AG04449 (cell line): ENCODE data around the gene PEAR1.

ENCODE experiments used
- CTCF ChIA-PET: fragments of 350-600 bp; formaldehyde crosslinking; extraction: SDS; loops from one replicate; lab custom pipeline; 2021; ENCODE audit warnings: antibody characterized with exemption; lab: Yijun Ruan, JAX
- POLR2A ChIA-PET: fragments of 400-600, 350-600 bp; formaldehyde crosslinking; extraction: SDS; loops from one replicate; lab custom pipeline; 2020; ENCODE audit warnings: antibody characterized with exemption, inconsistent platforms; lab: Yijun Ruan, JAX
- DNase-seq: peaks from one replicate; pipeline ENCODE4 v3.0.0-alpha.2; 2010; ENCODE audit warnings: low read depth, low spot score
- H3K4me3 ChIP-seq: 2 replicates; pipeline ENCODE4 v1.5.1; 2011; ENCODE audit warnings: low read depth, mild to moderate bottlenecking, control low read depth, low read length
- TF ChIP-seq, protein P1 (sequence below): IDR thresholded peaks from one replicate; pipeline ENCODE4 v1.5.1; 2011; ENCODE audit warnings: mild to moderate bottlenecking, moderate library complexity, low read length, control low read depth, inconsistent platforms; ENCODE audit not compliant: insufficient read depth; ENCODE audit errors: missing control alignments

Gene PEAR1

DNA sequence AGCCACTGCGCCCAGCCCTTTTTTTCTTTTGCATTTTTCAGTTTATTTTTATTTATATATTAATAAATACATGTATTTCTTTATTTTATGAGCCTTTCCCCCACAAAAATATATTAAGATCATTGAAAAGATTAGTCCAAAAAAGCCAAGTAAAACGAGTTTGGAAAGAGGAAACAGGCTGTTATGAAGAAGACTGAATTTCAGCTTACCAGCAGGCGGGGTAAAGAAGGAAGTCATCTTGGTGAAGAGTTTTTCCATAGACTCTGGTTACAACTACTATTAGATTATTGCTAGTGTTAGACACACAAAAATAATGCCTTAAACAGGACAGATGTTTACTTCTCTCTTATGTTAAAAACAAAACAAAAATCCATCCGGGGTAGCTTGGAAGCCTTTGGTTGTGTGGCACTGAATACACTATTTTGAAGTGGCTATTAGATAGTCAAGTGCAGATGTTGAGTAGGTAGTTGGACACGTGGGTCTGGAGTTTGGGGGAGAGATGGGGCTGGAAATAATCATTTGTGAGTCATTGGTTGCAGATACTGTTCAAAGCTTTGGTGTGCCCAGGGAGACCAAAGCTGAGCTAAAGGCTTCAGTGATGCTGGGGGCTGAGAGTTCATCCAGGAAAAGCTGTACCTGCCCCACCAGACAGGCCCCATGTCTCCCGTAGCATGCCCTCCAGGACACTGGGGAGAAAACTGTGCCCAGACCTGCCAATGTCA lies 18.2 kb downstream of the PEAR1 start:
- ChIA-PET POLR2A (interaction anchor here (1.4 kb wide), 1 partner anchor 15 kb away, joined by 3 read pairs; no protein-coding TSS in a partner anchor), CTCF (interaction anchor here (1.0 to 6.5 kb wide), 8 partner anchors 11 to 252 kb away, joined by 3 to 97 read pairs (median 6); partner anchors contain the start of genes LRRC71, METTL25B and NTRK1)
- TF ChIP-seq, protein P1, sequence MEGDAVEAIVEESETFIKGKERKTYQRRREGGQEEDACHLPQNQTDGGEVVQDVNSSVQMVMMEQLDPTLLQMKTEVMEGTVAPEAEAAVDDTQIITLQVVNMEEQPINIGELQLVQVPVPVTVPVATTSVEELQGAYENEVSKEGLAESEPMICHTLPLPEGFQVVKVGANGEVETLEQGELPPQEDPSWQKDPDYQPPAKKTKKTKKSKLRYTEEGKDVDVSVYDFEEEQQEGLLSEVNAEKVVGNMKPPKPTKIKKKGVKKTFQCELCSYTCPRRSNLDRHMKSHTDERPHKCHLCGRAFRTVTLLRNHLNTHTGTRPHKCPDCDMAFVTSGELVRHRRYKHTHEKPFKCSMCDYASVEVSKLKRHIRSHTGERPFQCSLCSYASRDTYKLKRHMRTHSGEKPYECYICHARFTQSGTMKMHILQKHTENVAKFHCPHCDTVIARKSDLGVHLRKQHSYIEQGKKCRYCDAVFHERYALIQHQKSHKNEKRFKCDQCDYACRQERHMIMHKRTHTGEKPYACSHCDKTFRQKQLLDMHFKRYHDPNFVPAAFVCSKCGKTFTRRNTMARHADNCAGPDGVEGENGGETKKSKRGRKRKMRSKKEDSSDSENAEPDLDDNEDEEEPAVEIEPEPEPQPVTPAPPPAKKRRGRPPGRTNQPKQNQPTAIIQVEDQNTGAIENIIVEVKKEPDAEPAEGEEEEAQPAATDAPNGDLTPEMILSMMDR: no peak
- DNase-seq: no peak
- H3K4me3 ChIP-seq: no peak overlapping the region

DNA sequence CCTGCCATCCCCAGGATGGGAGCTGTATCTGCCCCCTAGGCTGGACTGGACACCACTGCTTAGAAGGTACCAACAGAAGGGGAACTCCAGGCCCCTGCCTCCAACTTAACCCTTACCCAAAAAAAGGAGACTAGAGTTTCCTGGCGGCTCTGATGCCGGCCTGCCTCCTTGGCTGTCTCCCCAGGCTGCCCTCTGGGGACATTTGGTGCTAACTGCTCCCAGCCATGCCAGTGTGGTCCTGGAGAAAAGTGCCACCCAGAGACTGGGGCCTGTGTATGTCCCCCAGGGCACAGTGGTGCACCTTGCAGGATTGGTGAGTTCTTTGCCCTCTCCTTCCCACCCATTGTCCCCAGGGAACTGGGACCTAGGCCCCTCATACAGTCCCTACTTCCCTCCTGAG lies 18.8 kb downstream of the PEAR1 start:
- H3K4me3 ChIP-seq: no peak overlapping the region
- TF ChIP-seq, protein P1: no peak
- CTCF ChIA-PET: interaction anchor here (1.0 to 6.5 kb wide), 7 partner anchors 11 to 253 kb away, joined by 3 to 97 read pairs (median 4); partner anchors contain the start of genes LRRC71, METTL25B and NTRK1
- POLR2A ChIA-PET: interaction anchor here (1.4 kb wide), 1 partner anchor 15 kb away, joined by 3 read pairs; no protein-coding TSS in a partner anchor
- no peak for DNase-seq

DNA sequence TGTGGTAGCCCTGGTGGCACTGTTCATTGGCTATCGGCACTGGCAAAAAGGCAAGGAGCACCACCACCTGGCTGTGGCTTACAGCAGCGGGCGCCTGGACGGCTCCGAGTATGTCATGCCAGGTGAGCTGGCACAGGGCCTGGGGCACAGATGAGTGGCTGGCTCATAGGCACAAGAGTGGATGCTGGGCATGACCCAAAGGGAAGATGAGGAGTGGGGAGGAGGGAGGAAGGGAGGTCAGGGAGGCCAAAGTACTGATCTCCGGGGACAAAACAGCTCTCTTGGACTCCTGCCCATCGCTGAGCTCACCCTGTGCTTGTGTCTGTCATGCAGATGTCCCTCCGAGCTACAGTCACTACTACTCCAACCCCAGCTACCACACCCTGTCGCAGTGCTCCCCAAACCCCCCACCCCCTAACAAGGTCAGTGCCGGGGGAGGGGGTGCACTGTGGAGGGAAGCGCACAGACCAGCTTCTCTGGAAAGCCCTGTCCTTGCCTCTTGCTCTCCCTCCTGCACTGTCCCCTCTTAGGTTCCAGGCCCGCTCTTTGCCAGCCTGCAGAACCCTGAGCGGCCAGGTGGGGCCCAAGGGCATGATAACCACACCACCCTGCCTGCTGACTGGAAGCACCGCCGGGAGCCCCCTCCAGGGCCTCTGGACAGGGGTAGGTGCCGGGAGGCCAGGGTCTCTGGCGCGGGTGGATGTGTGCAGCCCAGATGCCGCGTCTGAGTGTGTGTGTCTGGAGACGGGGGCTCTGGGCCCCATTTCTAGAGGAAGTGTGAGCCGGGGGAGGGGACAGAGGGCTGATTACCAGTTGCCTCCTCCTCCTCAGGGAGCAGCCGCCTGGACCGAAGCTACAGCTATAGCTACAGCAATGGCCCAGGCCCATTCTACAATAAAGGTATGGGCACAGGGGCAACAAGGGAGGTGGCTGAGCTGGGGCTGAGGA lies 19.6 kb downstream of the PEAR1 start:
- ChIA-PET POLR2A (interaction anchor here (0.9 to 1.4 kb wide), 2 partner anchors 15 to 16 kb away, joined by 3 read pairs; no protein-coding TSS in a partner anchor), CTCF (interaction anchor here (0.9 to 6.5 kb wide), 8 partner anchors 10 to 254 kb away, joined by 3 to 97 read pairs (median 8); partner anchors contain the start of genes LRRC71, METTL25B and NTRK1)
- TF ChIP-seq, protein P1: no peak
- H3K4me3 ChIP-seq: no peak overlapping the region
- no peak for DNase-seq

DNA sequence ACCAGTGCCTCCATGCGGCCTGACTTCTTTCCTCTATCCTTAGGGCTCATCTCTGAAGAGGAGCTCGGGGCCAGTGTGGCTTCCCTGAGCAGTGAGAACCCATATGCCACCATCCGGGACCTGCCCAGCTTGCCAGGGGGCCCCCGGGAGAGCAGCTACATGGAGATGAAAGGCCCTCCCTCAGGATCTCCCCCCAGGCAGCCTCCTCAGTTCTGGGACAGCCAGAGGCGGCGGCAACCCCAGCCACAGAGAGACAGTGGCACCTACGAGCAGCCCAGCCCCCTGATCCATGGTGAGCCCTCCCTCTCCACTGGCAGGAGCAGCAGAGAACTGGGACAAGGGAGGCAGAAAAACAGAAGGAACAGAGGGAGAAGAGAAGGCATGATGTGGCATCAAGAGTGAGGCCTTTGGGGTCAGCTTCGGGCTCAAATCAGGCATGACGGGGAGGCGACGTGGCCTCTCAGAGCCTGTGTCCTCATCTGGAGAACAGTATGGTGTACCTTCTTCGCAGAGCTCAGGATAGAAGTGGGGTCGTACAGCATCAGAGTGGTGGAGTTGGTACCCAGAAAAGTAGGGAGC lies 20.4 kb downstream of the PEAR1 start:
- H3K4me3 ChIP-seq: no peak overlapping the region
- ChIA-PET POLR2A (no interaction called here), CTCF (interaction anchor here (0.9 to 6.5 kb wide), 7 partner anchors 9 to 225 kb away, joined by 3 to 97 read pairs (median 10); partner anchors contain the start of genes LRRC71, METTL25B and NTRK1)
- no peak for DNase-seq
- TF ChIP-seq, protein P1: no peak

DNA sequence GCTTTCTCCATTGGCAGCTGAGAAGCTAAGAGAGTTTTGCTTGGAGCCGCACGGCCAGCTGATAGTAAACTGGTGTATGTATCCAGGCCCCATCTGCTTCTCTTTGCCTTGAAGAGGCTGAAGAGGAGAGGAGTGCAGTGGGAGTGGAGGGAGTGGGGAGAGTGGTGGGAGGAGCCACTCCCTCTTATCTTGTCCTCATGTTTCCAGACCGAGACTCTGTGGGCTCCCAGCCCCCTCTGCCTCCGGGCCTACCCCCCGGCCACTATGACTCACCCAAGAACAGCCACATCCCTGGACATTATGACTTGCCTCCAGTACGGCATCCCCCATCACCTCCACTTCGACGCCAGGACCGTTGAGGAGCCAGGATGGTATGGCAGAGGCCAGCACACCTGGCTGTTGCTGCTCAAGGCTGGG lies 20.9 kb downstream of the PEAR1 start:
- no peak for DNase-seq
- H3K4me3 ChIP-seq: no peak overlapping the region
- ChIA-PET POLR2A (no interaction called here), CTCF (interaction anchor here (0.9 to 6.5 kb wide), 6 partner anchors 8 to 225 kb away, joined by 3 to 97 read pairs (median 14); partner anchors contain the start of genes LRRC71, METTL25B and NTRK1)
- TF ChIP-seq, protein P1: no peak
